Ishikawa (cell line): ENCODE measurements around the gene GCH1.

Experiments
- CEBPB ChIP-seq: IDR thresholded peaks from 2 replicates; pipeline ENCODE4 v1.6.1; 2012
- CREB1 ChIP-seq: IDR thresholded peaks from 2 replicates; pipeline ENCODE4 v1.6.1; 2012; ENCODE audit warnings: low read depth
- EGR1 ChIP-seq: IDR thresholded peaks from 2 replicates; pipeline ENCODE4 v1.6.1; 2012
- EP300 ChIP-seq: IDR thresholded peaks from 2 replicates; pipeline ENCODE4 v1.6.1; 2012; ENCODE audit warnings: borderline replicate concordance
- FOXM1 ChIP-seq: IDR thresholded peaks from 2 replicates; pipeline ENCODE4 v1.6.1; 2012; ENCODE audit warnings: low read depth, borderline replicate concordance
- NFIC ChIP-seq: IDR thresholded peaks from 2 replicates; pipeline ENCODE4 v1.6.1; 2012
- RAD21 ChIP-seq: IDR thresholded peaks from 2 replicates; pipeline ENCODE4 v1.6.1; 2012; ENCODE audit warnings: low read depth
- REST ChIP-seq: IDR thresholded peaks from 2 replicates; pipeline ENCODE4 v1.6.1; 2012; ENCODE audit warnings: low read depth, mild to moderate bottlenecking
- TAF1 ChIP-seq: IDR thresholded peaks from 2 replicates; pipeline ENCODE4 v1.6.1; 2012; ENCODE audit warnings: low read depth, mild to moderate bottlenecking
- TCF12 ChIP-seq: IDR thresholded peaks from 2 replicates; pipeline ENCODE4 v1.6.1; 2012; ENCODE audit warnings: low read depth
- TEAD4 ChIP-seq: IDR thresholded peaks from 2 replicates; pipeline ENCODE4 v1.6.1; 2012
- YY1 ChIP-seq: IDR thresholded peaks from 2 replicates; pipeline ENCODE4 v1.6.1; 2012; ENCODE audit warnings: low read depth
- ZBTB7A ChIP-seq: IDR thresholded peaks from 2 replicates; pipeline ENCODE4 v1.6.1; 2012; ENCODE audit warnings: low read depth
- TF ChIP-seq, protein P1 (sequence below): IDR thresholded peaks from 2 replicates; pipeline ENCODE4 v1.6.1; 2012

DNA sequence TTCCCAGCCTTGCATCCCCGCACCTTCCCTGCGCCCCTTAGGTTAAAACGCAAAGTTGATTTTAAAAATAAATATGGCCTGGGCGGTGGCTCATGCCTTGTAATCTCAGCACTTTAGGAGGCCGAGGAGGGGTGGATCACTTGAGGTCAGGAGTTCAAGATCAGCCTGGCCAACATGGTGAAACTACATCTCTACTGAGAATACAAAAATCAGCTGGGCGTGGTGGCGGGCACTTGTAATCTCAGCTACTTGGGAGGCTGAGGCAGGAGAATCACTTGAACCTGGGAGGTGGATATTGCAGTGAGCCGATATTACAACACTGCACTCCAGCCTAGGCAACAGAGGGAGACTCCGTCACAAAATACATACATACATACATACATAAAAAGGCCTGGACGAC, 96.0 kb downstream of the GCH1 start:
- TF ChIP-seq FOXM1 (no peak), EP300 (no peak), TCF12 (no peak), ZBTB7A (no peak), YY1 (no peak), CEBPB (no peak), REST (no peak), RAD21 (no peak), TAF1 (no peak), NFIC (no peak), TEAD4 (no peak), CREB1 (no peak), EGR1 (no peak)
- TF ChIP-seq, protein P1, sequence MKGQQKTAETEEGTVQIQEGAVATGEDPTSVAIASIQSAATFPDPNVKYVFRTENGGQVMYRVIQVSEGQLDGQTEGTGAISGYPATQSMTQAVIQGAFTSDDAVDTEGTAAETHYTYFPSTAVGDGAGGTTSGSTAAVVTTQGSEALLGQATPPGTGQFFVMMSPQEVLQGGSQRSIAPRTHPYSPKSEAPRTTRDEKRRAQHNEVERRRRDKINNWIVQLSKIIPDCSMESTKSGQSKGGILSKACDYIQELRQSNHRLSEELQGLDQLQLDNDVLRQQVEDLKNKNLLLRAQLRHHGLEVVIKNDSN, result no peak
